Measurements from ENCODE around the gene FLRT1.

- TF ChIP-seq SP1 (IDR thresholded peaks at IDR 0.05) = no peak
- no peak for TF ChIP-seq SP1 (CRISPR knock-in tag; IDR thresholded peaks at IDR 0.05)
- TF ChIP-seq POLR2A (IDR thresholded peaks at IDR 0.05; ENCODE audit: insufficient read depth in 1 of 2, low read depth in 2 of 2, low read length in 2 of 2) = no peak
- no peak for TF ChIP-seq ZNF224 (CRISPR knock-in tag; IDR thresholded peaks at IDR 0.05)
- TF ChIP-seq KLF6 (CRISPR knock-in tag; IDR thresholded peaks at IDR 0.05) = no peak
- TF ChIP-seq, protein P1, sequence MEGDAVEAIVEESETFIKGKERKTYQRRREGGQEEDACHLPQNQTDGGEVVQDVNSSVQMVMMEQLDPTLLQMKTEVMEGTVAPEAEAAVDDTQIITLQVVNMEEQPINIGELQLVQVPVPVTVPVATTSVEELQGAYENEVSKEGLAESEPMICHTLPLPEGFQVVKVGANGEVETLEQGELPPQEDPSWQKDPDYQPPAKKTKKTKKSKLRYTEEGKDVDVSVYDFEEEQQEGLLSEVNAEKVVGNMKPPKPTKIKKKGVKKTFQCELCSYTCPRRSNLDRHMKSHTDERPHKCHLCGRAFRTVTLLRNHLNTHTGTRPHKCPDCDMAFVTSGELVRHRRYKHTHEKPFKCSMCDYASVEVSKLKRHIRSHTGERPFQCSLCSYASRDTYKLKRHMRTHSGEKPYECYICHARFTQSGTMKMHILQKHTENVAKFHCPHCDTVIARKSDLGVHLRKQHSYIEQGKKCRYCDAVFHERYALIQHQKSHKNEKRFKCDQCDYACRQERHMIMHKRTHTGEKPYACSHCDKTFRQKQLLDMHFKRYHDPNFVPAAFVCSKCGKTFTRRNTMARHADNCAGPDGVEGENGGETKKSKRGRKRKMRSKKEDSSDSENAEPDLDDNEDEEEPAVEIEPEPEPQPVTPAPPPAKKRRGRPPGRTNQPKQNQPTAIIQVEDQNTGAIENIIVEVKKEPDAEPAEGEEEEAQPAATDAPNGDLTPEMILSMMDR (CRISPR knock-in tag; IDR thresholded peaks at IDR 0.05) = peak; percentile 79
Measured at GRCh38 chr11:64040684-64041322, 5.1 kb downstream of the FLRT1 start.
